Effector memory CD4-positive, alpha-beta T cell (primary cell): ENCODE data around the gene MSX1.

Source experiments
- DNase-seq, 3 donors: peaks; one replicate each; pipeline ENCODE4 v3.0.0-alpha.2; 2020
- H3K27ac ChIP-seq: 2 replicates; pipeline ENCODE4 v1.7.0; 2013; ENCODE audit warnings: mild to moderate bottlenecking, low read length, moderate library complexity; ENCODE audit not compliant: insufficient read depth, poor library complexity, severe bottlenecking
- H3K27me3 ChIP-seq: replicated peaks from 2 replicates; pipeline ENCODE4 v1.7.0; 2013; ENCODE audit warnings: mild to moderate bottlenecking, low read length; ENCODE audit not compliant: insufficient read depth, control insufficient read depth, poor library complexity, severe bottlenecking
- H3K36me3 ChIP-seq: 2 replicates; pipeline ENCODE4 v1.7.0; 2013; ENCODE audit warnings: mild to moderate bottlenecking, low read length, moderate library complexity; ENCODE audit not compliant: control insufficient read depth, insufficient read depth
- H3K4me1 ChIP-seq: 2 replicates; pipeline ENCODE4 v1.7.0; 2013; ENCODE audit warnings: low read length, mild to moderate bottlenecking; ENCODE audit not compliant: control insufficient read depth, insufficient read depth, poor library complexity, severe bottlenecking
- H3K4me3 ChIP-seq: 2 replicates; pipeline ENCODE4 v1.7.0; 2013; ENCODE audit warnings: low read length, low read depth, mild to moderate bottlenecking; ENCODE audit not compliant: insufficient read depth, poor library complexity, severe bottlenecking
- H3K9me3 ChIP-seq: 2 replicates; pipeline ENCODE4 v1.7.0; 2013; ENCODE audit warnings: mild to moderate bottlenecking, low read length, moderate library complexity; ENCODE audit not compliant: control insufficient read depth

The MSX1 gene

GRCh38 chr4:4864940-4865704 is 5.7 kb downstream of the MSX1 start:
- Histone ChIP-seq H3K36me3 (no peaks in the 10 kb centered on the region), H3K4me1 (peaks cover 19% of the 10 kb centered on the region), H3K9me3 (no peaks in the 10 kb centered on the region), H3K27me3 (peaks cover 78% of the 10 kb centered on the region), H3K4me3 (no peak overlapping the region), H3K27ac (no peak overlapping the region)
- DNase-seq, result no peak

GRCh38 chr4:4865705-4866123 is 6.2 kb downstream of the MSX1 start:
- no peak overlapping the region for H3K4me3 ChIP-seq
- no peak overlapping the region for H3K27ac ChIP-seq
- peaks cover 78% of the 10 kb centered on the region for H3K27me3 ChIP-seq

GRCh38 chr4:4866124-4866865 is 6.8 kb downstream of the MSX1 start:
- H3K4me3 ChIP-seq, result no peak overlapping the region
- H3K9me3 ChIP-seq, result no peaks in the 10 kb centered on the region
- no peak overlapping the region for H3K27ac ChIP-seq
- no peaks in the 10 kb centered on the region for H3K36me3 ChIP-seq
- H3K4me1 ChIP-seq, result peaks cover 7% of the 10 kb centered on the region
- H3K27me3 ChIP-seq, result peaks cover 79% of the 10 kb centered on the region
- DNase-seq, result no peak

More at GRCh38 chr4:4865705-4866123, 6.2 kb downstream of the MSX1 start:
- Histone ChIP-seq H3K4me1 (peaks cover 13% of the 10 kb centered on the region), H3K9me3 (no peaks in the 10 kb centered on the region), H3K36me3 (no peaks in the 10 kb centered on the region)
- no peak for DNase-seq

- no peak for DNase-seq
- Histone ChIP-seq H3K27ac (no peak overlapping the region), H3K9me3 (no peaks in the 10 kb centered on the region), H3K4me3 (no peak overlapping the region), H3K27me3 (peaks cover 77% of the 10 kb centered on the region), H3K36me3 (no peaks in the 10 kb centered on the region), H3K4me1 (peaks cover 3% of the 10 kb centered on the region)
These were observed 7.5 kb downstream of the MSX1 start for GRCh38 chr4:4866866-4867374.

GRCh38 chr4:4867375-4868039 is 8.0 kb downstream of the MSX1 start:
- no peak for DNase-seq

GRCh38 chr4:4868040-4868757 is 8.7 kb downstream of the MSX1 start:
- H3K9me3 ChIP-seq, result no peaks in the 10 kb centered on the region
- no peak overlapping the region for H3K27ac ChIP-seq
- peaks cover 70% of the 10 kb centered on the region for H3K27me3 ChIP-seq
- no peak overlapping the region for H3K4me3 ChIP-seq
- peaks cover 3% of the 10 kb centered on the region for H3K4me1 ChIP-seq
- DNase-seq, result no peak
- H3K36me3 ChIP-seq, result no peaks in the 10 kb centered on the region

More at GRCh38 chr4:4867375-4868039, 8.0 kb downstream of the MSX1 start:
- Histone ChIP-seq H3K4me1 (peaks cover 3% of the 10 kb centered on the region), H3K27me3 (peaks cover 77% of the 10 kb centered on the region), H3K9me3 (no peaks in the 10 kb centered on the region), H3K4me3 (no peak overlapping the region), H3K36me3 (no peaks in the 10 kb centered on the region), H3K27ac (no peak overlapping the region)

GRCh38 chr4:4868758-4869723 is 9.6 kb downstream of the MSX1 start:
- Histone ChIP-seq H3K27me3 (peaks cover 67% of the 10 kb centered on the region), H3K9me3 (no peaks in the 10 kb centered on the region), H3K4me1 (peaks cover 3% of the 10 kb centered on the region), H3K36me3 (no peaks in the 10 kb centered on the region), H3K27ac (no peak overlapping the region), H3K4me3 (no peak overlapping the region)
- no peak for DNase-seq

DNA sequence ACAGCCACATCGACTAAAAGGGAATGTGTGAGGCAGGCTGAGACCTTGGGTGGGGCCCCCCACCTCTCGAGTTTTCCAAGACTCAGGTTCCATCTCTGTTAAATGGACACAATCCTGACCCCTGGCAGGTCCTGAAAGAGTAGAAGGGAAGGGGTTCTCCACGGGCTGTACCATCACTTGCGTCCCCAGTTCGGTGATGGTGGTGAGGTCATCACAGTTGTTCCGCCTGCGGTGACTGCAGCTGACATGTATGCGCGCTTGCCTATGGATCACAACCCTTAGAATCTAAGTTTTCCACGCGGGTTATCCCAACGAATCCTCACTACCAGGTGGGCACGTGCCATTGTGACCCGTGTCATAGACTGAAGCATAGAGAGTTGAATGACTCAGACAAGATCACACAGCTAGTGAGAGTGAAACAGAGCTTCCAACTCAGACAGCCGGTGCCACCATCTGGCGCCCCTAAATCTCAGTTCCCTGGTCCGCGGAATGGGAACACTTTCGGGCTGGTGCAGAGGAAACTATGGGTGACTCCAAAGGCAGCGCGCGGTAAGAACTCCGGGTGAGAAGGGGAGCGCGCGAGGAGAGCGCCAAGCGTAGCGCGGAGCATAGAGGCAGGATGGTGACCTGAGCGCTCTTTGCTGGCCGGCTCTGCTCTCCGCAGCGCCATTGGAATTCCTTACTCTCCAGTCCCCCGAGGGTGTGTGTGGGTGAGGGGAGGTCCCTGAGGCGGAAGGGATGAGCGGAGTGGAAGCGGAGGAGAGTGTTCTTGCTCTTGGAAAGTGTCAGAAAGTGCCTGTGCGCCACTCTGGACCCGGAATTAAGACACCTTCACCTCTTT is 10.5 kb downstream of the MSX1 start:
- DNase-seq, result no peak
- no peak overlapping the region for H3K4me3 ChIP-seq
- no peaks in the 10 kb centered on the region for H3K9me3 ChIP-seq
- H3K36me3 ChIP-seq, result no peaks in the 10 kb centered on the region
- peaks cover 61% of the 10 kb centered on the region for H3K27me3 ChIP-seq
- no peak overlapping the region for H3K27ac ChIP-seq
- H3K4me1 ChIP-seq, result peaks cover 3% of the 10 kb centered on the region
